Ascending aorta (tissue), 2 donors: ENCODE results near the gene CCDC13. TPM values are rescaled to one million over a fixed set of nuclear protein-coding genes. Genes with fewer than 3 reads are reported as not detected.

Experiments
- DNase-seq, 2 donors: peaks; one replicate each; pipeline ENCODE4 v3.0.0-alpha.2; 2019; ENCODE audit warnings: low spot score in 2 of 2
- H3K27ac ChIP-seq, 2 donors: fragments of 200-600 bp; sonication (generic); one replicate each; pipeline ENCODE4 v1.5.1; 2016 to 2017; ENCODE audit warnings: mild to moderate bottlenecking in 1 of 2
- H3K27me3 ChIP-seq: fragments of 200-600 bp; sonication (generic); one replicate; pipeline ENCODE4 v1.5.1; 2017
- H3K36me3 ChIP-seq, 2 donors: fragments of 200-600 bp; sonication (generic); one replicate each; pipeline ENCODE4 v1.5.1; 2016
- H3K4me1 ChIP-seq, 2 donors: fragments of 200-600 bp; sonication (generic); one replicate each; pipeline ENCODE4 v1.5.1; 2016 to 2017; ENCODE audit warnings: mild to moderate bottlenecking in 1 of 2
- H3K4me3 ChIP-seq, 2 donors: fragments of 200-600 bp; sonication (generic); one replicate each; pipeline ENCODE4 v1.5.1; 2016 to 2017; ENCODE audit warnings: mild to moderate bottlenecking in 1 of 2
- H3K9me3 ChIP-seq, 2 donors: fragments of 200-600 bp; sonication (generic); one replicate each; pipeline ENCODE4 v1.5.1; 2016
- CTCF ChIP-seq, 3 experiments: fragments of 200-600 bp in 2 of 3; fragments of 450-650 bp in 1 of 3; sonication (generic) in 2 of 3; IDR thresholded peaks; one replicate each; pipeline ENCODE4 v1.5.1; 2016 to 2019; ENCODE audit warnings: antibody characterized with exemption in 3 of 3, mild to moderate bottlenecking in 1 of 3, moderate library complexity in 1 of 3
- intact Hi-C: fragments of 100-400 bp; cut with DNase I; formaldehyde crosslinking; loops from one replicate; pipeline ENCODE4 v1.15.1; 2023
- total RNA-seq: library from RNA; depleted of rRNA; stranded (reverse); fragments of >200 nt; gene quantifications from one replicate; pipeline ENCODE4 v1.1.0, GENCODE V29; 2016

CCDC13 gene
- 2.1 TPM for total RNA-seq

GRCh38 chr3:42772670-42773408 is at the start of gene CCDC13:
Gene CCDC13 (minus strand): TSS chr3:42773253. CDS start chr3:42758345, 14,908 bp downstream.
- Histone ChIP-seq H3K4me3 (peak within 1 kb of the TSS; percentile 53 to 64), H3K9me3 (no peaks in the 10 kb centered on the region), H3K27me3 (no peaks in the 10 kb centered on the region), H3K36me3 (no peaks in the 10 kb centered on the region), H3K27ac (peak within 1 kb of the TSS; percentile 60 to 68), H3K4me1 (peaks cover 0 to 5% of the 10 kb centered on the region in 2 donors)
- DNase-seq, result peak; percentile 82 to 98
- TF ChIP-seq CTCF (IDR thresholded peaks at IDR 0.05), result no peak
- intact Hi-C loops, result loop anchor here (2.0 kb wide), 1 partner anchor 32 kb away; the partner anchor contains the start of gene HIGD1A

GRCh38 chr3:42822828-42823227 is 49.8 kb upstream of the CCDC13 start:
- intact Hi-C loops, result no loop called here
- DNase-seq, result no peak
- H3K36me3 ChIP-seq, result no peaks in the 10 kb centered on the region
- H3K4me1 ChIP-seq, result no peaks in the 10 kb centered on the region
- no peak overlapping the region for H3K4me3 ChIP-seq
- no peak overlapping the region for H3K27ac ChIP-seq
- TF ChIP-seq CTCF (IDR thresholded peaks at IDR 0.05), result no peak
- no peaks in the 10 kb centered on the region for H3K9me3 ChIP-seq
- H3K27me3 ChIP-seq, result no peaks in the 10 kb centered on the region

GRCh38 chr3:42820746-42821051 is 47.6 kb upstream of the CCDC13 start:
- Histone ChIP-seq H3K4me1 (no peaks in the 10 kb centered on the region), H3K36me3 (no peaks in the 10 kb centered on the region), H3K27ac (no peak overlapping the region), H3K9me3 (no peaks in the 10 kb centered on the region), H3K4me3 (no peak overlapping the region), H3K27me3 (no peaks in the 10 kb centered on the region)
- no peak for DNase-seq
- intact Hi-C loops, result no loop called here
- no peak for TF ChIP-seq CTCF (IDR thresholded peaks at IDR 0.05)

GRCh38 chr3:42819351-42819965 is 46.4 kb upstream of the CCDC13 start:
- Histone ChIP-seq H3K27me3 (no peaks in the 10 kb centered on the region), H3K36me3 (no peaks in the 10 kb centered on the region), H3K9me3 (no peaks in the 10 kb centered on the region), H3K27ac (no peak overlapping the region), H3K4me1 (no peaks in the 10 kb centered on the region), H3K4me3 (no peak overlapping the region)
- intact Hi-C loops, result no loop called here
- no peak for DNase-seq
- TF ChIP-seq CTCF (IDR thresholded peaks at IDR 0.05), result no peak

- no peak overlapping the region for H3K27ac ChIP-seq
- H3K4me1 ChIP-seq, result no peaks in the 10 kb centered on the region
- H3K27me3 ChIP-seq, result no peaks in the 10 kb centered on the region
- DNase-seq, result no peak
- no peaks in the 10 kb centered on the region for H3K9me3 ChIP-seq
- H3K36me3 ChIP-seq, result no peaks in the 10 kb centered on the region
- TF ChIP-seq CTCF (IDR thresholded peaks at IDR 0.05), result no peak
- intact Hi-C loops, result no loop called here
- no peak overlapping the region for H3K4me3 ChIP-seq
These were observed 42.8 kb upstream of the CCDC13 start for GRCh38 chr3:42815826-42816225.
